Suprapubic skin (tissue), 4 donors: ENCODE data around the gene POLR1E.

Experiments used
- CTCF ChIP-seq, 2 donors: fragments of 200-600 bp in 1 of 2; fragments of 450-650 bp in 1 of 2; sonication (generic) in 1 of 2; IDR thresholded peaks; one replicate each; pipeline ENCODE4 v1.5.1; 2016 to 2019; ENCODE audit warnings: antibody characterized with exemption in 2 of 2, mild to moderate bottlenecking in 1 of 2, moderate library complexity in 1 of 2
- POLR2A ChIP-seq, 2 donors: fragments of 450-650 bp; IDR thresholded peaks; one replicate each; pipeline ENCODE4 v1.6.1; 2017; ENCODE audit warnings: antibody characterized with exemption in 2 of 2, mild to moderate bottlenecking in 2 of 2, moderate library complexity in 2 of 2
- POLR2AphosphoS5 ChIP-seq, 3 donors: sonication (generic); formaldehyde crosslinking; IDR thresholded peaks; one replicate each; pipeline ENCODE4 v1.6.1; 2017; ENCODE audit warnings: antibody characterized with exemption in 3 of 3

GRCh38 chr9:37512437-37512836, 26.7 kb downstream of the POLR1E start:
- TF ChIP-seq POLR2A (IDR thresholded peaks at IDR 0.05) (no peak), CTCF (IDR thresholded peaks at IDR 0.05) (no peak), POLR2AphosphoS5 (IDR thresholded peaks at IDR 0.05) (no peak)
